NCI-H1694 treated with DMSO at 0.1 percent for 48 hours (cell line): ENCODE results near the gene CEACAM6.
A peak's percentile ranks its signal among the peaks of the same experiment; 100 is the strongest.
"Not testable (repeated sequence)": the region's sequence is repeated elsewhere in the genome, so short reads cannot be mapped to it uniquely, and the experiment has no call there.

ENCODE experiments used
- DNase-seq: peaks from one replicate; lab custom pipeline; 2025; lab: John Stamatoyannopoulos, UW

Gene CEACAM6

GRCh38 chr19:41755328-41755913 lies at the start of gene CEACAM6:
TSS of gene CEACAM6 (plus strand) at chr19:41755530. CDS start at chr19:41755639, 109 bp downstream.
- DNase-seq, result no peak

GRCh38 chr19:41706741-41707501 lies 48.4 kb upstream of the CEACAM6 start:
- DNase-seq, result peak; percentile 44

GRCh38 chr19:41707502-41707812 lies 47.9 kb upstream of the CEACAM6 start:
- no peak for DNase-seq

- no peak for DNase-seq
Measured at GRCh38 chr19:41707871-41708371, 47.4 kb upstream of the CEACAM6 start.

- no peak for DNase-seq
Measured at GRCh38 chr19:41708481-41708880, 46.8 kb upstream of the CEACAM6 start, which contains the start of gene CEACAM5. TSS of gene CEACAM5 (plus strand) at chr19:41708626. CDS start at chr19:41708732, 106 bp downstream.

GRCh38 chr19:41709516-41709915 lies 45.8 kb upstream of the CEACAM6 start:
- DNase-seq, result not testable (repeated sequence)

- DNase-seq, result no peak
Measured at GRCh38 chr19:41709951-41710645, 45.2 kb upstream of the CEACAM6 start.

GRCh38 chr19:41711376-41712261 lies 43.7 kb upstream of the CEACAM6 start:
- DNase-seq, result no peak

GRCh38 chr19:41714598-41714997 lies 40.7 kb upstream of the CEACAM6 start:
- DNase-seq, result no peak

GRCh38 chr19:41718761-41719160 lies 36.6 kb upstream of the CEACAM6 start:
- DNase-seq, result no peak

GRCh38 chr19:41720103-41720502 lies 35.2 kb upstream of the CEACAM6 start:
- no peak for DNase-seq

GRCh38 chr19:41726493-41726892 lies 28.8 kb upstream of the CEACAM6 start:
- no peak for DNase-seq

- DNase-seq, result no peak
Measured at GRCh38 chr19:41734156-41734555, 21.2 kb upstream of the CEACAM6 start.

- no peak for DNase-seq
Measured at GRCh38 chr19:41734585-41734984, 20.7 kb upstream of the CEACAM6 start.

GRCh38 chr19:41735071-41735600 lies 20.2 kb upstream of the CEACAM6 start:
- no peak for DNase-seq

- no peak for DNase-seq
Measured at GRCh38 chr19:41739361-41739760, 16.0 kb upstream of the CEACAM6 start.

- DNase-seq, result no peak
Measured at GRCh38 chr19:41740415-41741243, 14.7 kb upstream of the CEACAM6 start.

GRCh38 chr19:41741244-41741554 lies 14.1 kb upstream of the CEACAM6 start:
- no peak for DNase-seq

GRCh38 chr19:41744850-41745249 lies 10.5 kb upstream of the CEACAM6 start:
- no peak for DNase-seq

- no peak for DNase-seq
Measured at GRCh38 chr19:41745756-41746155, 9.6 kb upstream of the CEACAM6 start.
